HCT116 (cell line): ENCODE results near the gene CD8A.

ENCODE experiments used
- POLR2A ChIP-seq: IDR thresholded peaks from 2 replicates; pipeline ENCODE4 v1.7.0; 2011; ENCODE audit warnings: borderline replicate concordance; ENCODE audit not compliant: insufficient read depth, insufficient read length; ENCODE audit errors: extremely low read depth
- RAD21 ChIP-seq: IDR thresholded peaks from 2 replicates; pipeline ENCODE4 v1.6.1; 2012; ENCODE audit warnings: low read depth, mild to moderate bottlenecking
- REST ChIP-seq: IDR thresholded peaks from 2 replicates; pipeline ENCODE4 v1.6.1; 2012; ENCODE audit warnings: low read depth
- TF ChIP-seq, protein P1 (sequence below), 3 experiments: fragments of 200-600 bp in 1 of 3; sonication (generic) in 1 of 3; IDR thresholded peaks in 2 of 3; conservative IDR thresholded peaks in 1 of 3; 2 replicates each; pipeline ENCODE4 v1.5.1; 2012 to 2017; ENCODE audit warnings: low read depth in 2 of 3, low read length in 2 of 3, antibody characterized with exemption in 1 of 3, borderline replicate concordance in 1 of 3, control low read depth in 1 of 3, mild to moderate bottlenecking in 1 of 3, mixed read lengths in 1 of 3, mixed run types in 1 of 3, moderate library complexity in 1 of 3; ENCODE audit not compliant: insufficient read depth in 1 of 3

- TF ChIP-seq POLR2A (no peak), REST (no peak), RAD21 (no peak)
- TF ChIP-seq, protein P1, sequence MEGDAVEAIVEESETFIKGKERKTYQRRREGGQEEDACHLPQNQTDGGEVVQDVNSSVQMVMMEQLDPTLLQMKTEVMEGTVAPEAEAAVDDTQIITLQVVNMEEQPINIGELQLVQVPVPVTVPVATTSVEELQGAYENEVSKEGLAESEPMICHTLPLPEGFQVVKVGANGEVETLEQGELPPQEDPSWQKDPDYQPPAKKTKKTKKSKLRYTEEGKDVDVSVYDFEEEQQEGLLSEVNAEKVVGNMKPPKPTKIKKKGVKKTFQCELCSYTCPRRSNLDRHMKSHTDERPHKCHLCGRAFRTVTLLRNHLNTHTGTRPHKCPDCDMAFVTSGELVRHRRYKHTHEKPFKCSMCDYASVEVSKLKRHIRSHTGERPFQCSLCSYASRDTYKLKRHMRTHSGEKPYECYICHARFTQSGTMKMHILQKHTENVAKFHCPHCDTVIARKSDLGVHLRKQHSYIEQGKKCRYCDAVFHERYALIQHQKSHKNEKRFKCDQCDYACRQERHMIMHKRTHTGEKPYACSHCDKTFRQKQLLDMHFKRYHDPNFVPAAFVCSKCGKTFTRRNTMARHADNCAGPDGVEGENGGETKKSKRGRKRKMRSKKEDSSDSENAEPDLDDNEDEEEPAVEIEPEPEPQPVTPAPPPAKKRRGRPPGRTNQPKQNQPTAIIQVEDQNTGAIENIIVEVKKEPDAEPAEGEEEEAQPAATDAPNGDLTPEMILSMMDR (IDR thresholded peaks at IDR 0.05 in 2 of 3, conservative IDR thresholded peaks at IDR 0.05 in 1 of 3; ENCODE audit: borderline replicate concordance in 1 of 3, insufficient read depth in 1 of 3, low read depth in 2 of 3, low read length in 2 of 3), result no peak
Measured at GRCh38 chr2:86768189-86768949, 22.3 kb downstream of the CD8A start.
